GM23248 (cell line): ENCODE measurements around the gene CCDC88C. TPM values are rescaled to one million over a fixed set of nuclear protein-coding genes. Genes with fewer than 3 reads are reported as not detected.
"Not testable (repeated sequence)": the region's sequence is repeated elsewhere in the genome, so short reads cannot be mapped to it uniquely, and the experiment has no call there.

Source experiments
- DNase-seq: peaks from one replicate; pipeline ENCODE4 v3.0.0-alpha.2; 2015
- H2AFZ ChIP-seq: fragments of 200-600 bp; sonication (generic); 2 replicates; pipeline ENCODE4 v1.6.1; 2016; ENCODE audit warnings: antibody characterized with exemption
- H3F3A ChIP-seq: fragments of 200-600 bp; sonication (generic); 2 replicates; pipeline ENCODE4 v1.6.1; 2016; ENCODE audit warnings: mild to moderate bottlenecking, antibody characterized with exemption, mixed run types; ENCODE audit not compliant: insufficient read depth
- H3K27ac ChIP-seq: fragments of 200-600 bp; sonication (generic); 2 replicates; pipeline ENCODE4 v1.5.1; 2016; ENCODE audit warnings: mild to moderate bottlenecking
- H3K27me3 ChIP-seq: fragments of 200-600 bp; sonication (generic); replicated peaks from 2 replicates; pipeline ENCODE4 v1.6.1; 2016; ENCODE audit warnings: mild to moderate bottlenecking; ENCODE audit not compliant: insufficient read depth
- H3K36me3 ChIP-seq: fragments of 200-600 bp; sonication (generic); 2 replicates; pipeline ENCODE4 v1.6.1; 2016; ENCODE audit warnings: low read depth, mild to moderate bottlenecking
- H3K4me1 ChIP-seq: fragments of 200-600 bp; sonication (generic); 2 replicates; pipeline ENCODE4 v1.6.1; 2016; ENCODE audit warnings: mild to moderate bottlenecking; ENCODE audit not compliant: insufficient read depth
- H3K4me2 ChIP-seq: fragments of 200-600 bp; sonication (generic); one replicate; pipeline ENCODE4 v1.6.1; 2016; ENCODE audit warnings: mild to moderate bottlenecking; ENCODE audit not compliant: unreplicated experiment
- H3K4me3 ChIP-seq: fragments of 200-600 bp; sonication (generic); 2 replicates; pipeline ENCODE4 v1.5.1; 2016; ENCODE audit warnings: mild to moderate bottlenecking
- H3K79me2 ChIP-seq: fragments of 200-600 bp; sonication (generic); 2 replicates; pipeline ENCODE4 v1.6.1; 2016; ENCODE audit warnings: mild to moderate bottlenecking; ENCODE audit not compliant: insufficient read depth
- H3K9ac ChIP-seq: fragments of 200-600 bp; sonication (generic); 2 replicates; pipeline ENCODE4 v1.6.1; 2016; ENCODE audit warnings: mild to moderate bottlenecking
- H3K9me2 ChIP-seq: fragments of 200-600 bp; sonication (generic); 2 replicates; pipeline ENCODE4 v1.6.1; 2016; ENCODE audit warnings: mixed run types, mild to moderate bottlenecking, moderate library complexity; ENCODE audit not compliant: insufficient read depth
- H3K9me3 ChIP-seq: fragments of 200-600 bp; sonication (generic); one replicate; pipeline ENCODE4 v1.6.1; 2017; ENCODE audit warnings: low read depth
- H4K20me1 ChIP-seq: fragments of 200-600 bp; sonication (generic); 2 replicates; pipeline ENCODE4 v1.6.0; 2016; ENCODE audit not compliant: insufficient read depth
- EZH2 ChIP-seq: fragments of 200-600 bp; sonication (generic); IDR thresholded peaks from 2 replicates; pipeline ENCODE4 v1.6.1; 2018; ENCODE audit warnings: antibody characterized with exemption, mild to moderate bottlenecking; ENCODE audit not compliant: insufficient read depth, poor library complexity, severe bottlenecking
- EZH2phosphoT487 ChIP-seq: fragments of 200-600 bp; sonication (generic); IDR thresholded peaks from 2 replicates; pipeline ENCODE4 v1.6.1; 2018; ENCODE audit warnings: antibody characterized with exemption, moderate library complexity, mild to moderate bottlenecking, low read depth; ENCODE audit not compliant: insufficient read depth
- WGBS, 2 experiments: methylation state at CpG; one replicate each; pipeline ENCODE4 v1.1.6; 2015 to 2017; ENCODE audit warnings: low lambda C conversion rate in 2 of 2, low coverage in 1 of 2; ENCODE audit errors: missing lambda C conversion rate in 2 of 2; 5-methylcytosine and 5-hydroxymethylcytosine counted together
- in situ Hi-C: fragments of 300-500 bp; cut with MboI; formaldehyde crosslinking; loops from 2 replicates; pipeline ENCODE4 v1.15.0; 2020
- polyA plus RNA-seq: library from polyadenylated mRNA; unstranded; fragments of >200 nt; fragmentation: Nextera tagmentation; extraction: Ambion mirVana; gene quantifications from 2 replicates; pipeline ENCODE4 v1.2.1, GENCODE V29; 2016
- total RNA-seq: library from RNA; depleted of rRNA; stranded (reverse); fragments of >200 nt; shearing (Covaris generic); gene quantifications from 2 replicates; pipeline ENCODE4 v1.2.3, GENCODE V29; 2014

The CCDC88C gene
- total and polyA plus RNA-seq, 2 experiments from 2014 or later, result not detected

DNA sequence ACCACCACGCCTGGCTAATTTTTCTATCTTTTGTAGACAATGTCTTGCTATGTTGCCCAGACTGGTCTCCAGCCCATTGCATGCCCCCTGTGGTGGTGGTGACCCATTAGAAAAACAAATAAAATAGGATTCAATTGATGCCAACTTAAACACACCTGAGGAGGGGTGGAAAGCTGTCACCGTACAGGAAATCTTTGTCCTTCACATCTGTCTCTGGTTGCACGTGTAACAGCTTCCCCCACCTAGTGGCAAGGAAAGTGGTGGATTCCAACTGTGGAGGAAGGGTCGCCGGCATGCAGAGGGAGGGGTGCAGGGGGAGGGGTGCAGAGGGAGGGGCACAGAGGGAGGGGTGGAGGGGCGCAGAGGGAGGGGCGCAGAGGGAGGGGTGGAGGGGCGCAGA, 147.0 kb downstream of the CCDC88C start:
- H3K27me3 ChIP-seq, result no peaks in the 10 kb centered on the region
- no peak overlapping the region for H3K9ac ChIP-seq
- H3K4me2 ChIP-seq, result no peak overlapping the region
- H3K79me2 ChIP-seq, result no peaks in the 10 kb centered on the region
- H4K20me1 ChIP-seq, result no peaks in the 10 kb centered on the region
- no peaks in the 10 kb centered on the region for H3K36me3 ChIP-seq
- no peak overlapping the region for H3K27ac ChIP-seq
- H3K9me2 ChIP-seq, result no peaks in the 10 kb centered on the region
- no peaks in the 10 kb centered on the region for H3K9me3 ChIP-seq
- no peaks in the 10 kb centered on the region for H3F3A ChIP-seq
- no peak for DNase-seq
- no peak overlapping the region for H2AFZ ChIP-seq
- TF ChIP-seq EZH2phosphoT487 (no peak), EZH2 (no peak)
- no peak overlapping the region for H3K4me3 ChIP-seq
- in situ Hi-C loops, result no loop called here
- 46 to 59% methylated on average over 5 to 8 of the region's 8 CpGs for WGBS, 2 experiments
- peaks cover 8% of the 10 kb centered on the region; the same call in 1 of the 2 replicates for H3K4me1 ChIP-seq

DNA sequence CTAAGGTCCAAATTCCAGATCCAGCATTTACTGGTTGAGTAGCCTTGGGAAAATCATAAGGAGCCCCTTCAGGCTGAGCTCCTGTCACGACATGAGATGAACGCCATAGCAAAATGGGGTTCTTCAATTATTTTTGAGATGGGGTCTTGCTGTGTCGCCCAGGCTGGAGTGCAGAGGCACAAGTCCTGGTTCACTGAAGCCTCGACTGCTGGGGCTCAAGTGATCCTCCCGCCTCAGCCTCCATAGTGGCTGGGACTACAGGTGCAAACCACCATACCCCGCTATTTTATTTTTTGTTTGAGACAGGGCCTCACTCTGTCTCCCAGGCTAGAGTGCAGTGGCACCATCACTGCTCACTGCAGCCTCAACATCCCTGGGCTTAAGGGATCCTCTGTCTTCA, 147.4 kb downstream of the CCDC88C start:
- H2AFZ ChIP-seq, result no peak overlapping the region
- no peaks in the 10 kb centered on the region for H3F3A ChIP-seq
- H3K4me1 ChIP-seq, result peaks cover 8% of the 10 kb centered on the region; the same call in 1 of the 2 replicates
- no peak for DNase-seq
- no peak overlapping the region for H3K9ac ChIP-seq
- WGBS, 2 experiments, result 98 to 99% methylated on average over 6 of the region's 6 CpGs
- no peaks in the 10 kb centered on the region for H3K36me3 ChIP-seq
- H3K9me2 ChIP-seq, result no peaks in the 10 kb centered on the region
- no peak overlapping the region for H3K4me3 ChIP-seq
- H3K9me3 ChIP-seq, result no peaks in the 10 kb centered on the region
- TF ChIP-seq EZH2 (no peak), EZH2phosphoT487 (no peak)
- H3K27me3 ChIP-seq, result no peaks in the 10 kb centered on the region
- no peak overlapping the region for H3K4me2 ChIP-seq
- H4K20me1 ChIP-seq, result no peaks in the 10 kb centered on the region
- H3K27ac ChIP-seq, result no peak overlapping the region
- no peaks in the 10 kb centered on the region for H3K79me2 ChIP-seq
- in situ Hi-C loops, result no loop called here

- H3K9me3 ChIP-seq, result no peaks in the 10 kb centered on the region
- H3F3A ChIP-seq, result no peaks in the 10 kb centered on the region
- H3K9me2 ChIP-seq, result no peaks in the 10 kb centered on the region
- H3K9ac ChIP-seq, result peak overlapping the region; percentile 64
- WGBS, 2 experiments, result 27 to 36% methylated on average over 22 to 24 of the region's 24 CpGs
- peak overlapping the region; percentile 54 for H3K4me3 ChIP-seq
- in situ Hi-C loops, result no loop called here
- peak overlapping the region; percentile 53 for H3K4me2 ChIP-seq
- DNase-seq, result peak; percentile 47
- no peak overlapping the region for H3K27ac ChIP-seq
- H3K4me1 ChIP-seq, result peaks cover 8% of the 10 kb centered on the region; the same call in 1 of the 2 replicates
- H3K36me3 ChIP-seq, result no peaks in the 10 kb centered on the region
- peak overlapping the region; percentile 95 for H2AFZ ChIP-seq
- no peaks in the 10 kb centered on the region for H4K20me1 ChIP-seq
- TF ChIP-seq EZH2phosphoT487, result no peak
- no peak for TF ChIP-seq EZH2
- no peaks in the 10 kb centered on the region for H3K79me2 ChIP-seq
- no peaks in the 10 kb centered on the region for H3K27me3 ChIP-seq
Measured at GRCh38 chr14:91269076-91269991, 148.3 kb downstream of the CCDC88C start.

GRCh38 chr14:91267965-91268437, 149.6 kb downstream of the CCDC88C start:
- no peak for DNase-seq
- Histone ChIP-seq H3K4me2 (no peak overlapping the region), H3K4me1 (peaks cover 8% of the 10 kb centered on the region; the same call in 1 of the 2 replicates), H3K4me3 (no peak overlapping the region), H3K79me2 (no peaks in the 10 kb centered on the region), H3K36me3 (no peaks in the 10 kb centered on the region), H3K9me3 (no peaks in the 10 kb centered on the region), H3K9me2 (no peaks in the 10 kb centered on the region), H3K27ac (no peak overlapping the region), H4K20me1 (no peaks in the 10 kb centered on the region), H3K9ac (no peak overlapping the region), H3F3A (no peaks in the 10 kb centered on the region), H3K27me3 (no peaks in the 10 kb centered on the region), H2AFZ (no peak overlapping the region)
- WGBS, 2 experiments, result 93 to 94% methylated on average over 7 of the region's 7 CpGs
- TF ChIP-seq EZH2phosphoT487, result no peak
- no peak for TF ChIP-seq EZH2
- in situ Hi-C loops, result no loop called here

GRCh38 chr14:91266276-91266675, 151.3 kb downstream of the CCDC88C start:
- H3K27me3 ChIP-seq, H3K9me3 ChIP-seq, H3K4me3 ChIP-seq, H3K9ac ChIP-seq, H3K79me2 ChIP-seq, in situ Hi-C loops, H3K4me2 ChIP-seq, H3K27ac ChIP-seq, H4K20me1 ChIP-seq, H3K9me2 ChIP-seq, H3K4me1 ChIP-seq, H3F3A ChIP-seq, H3K36me3 ChIP-seq, H2AFZ ChIP-seq, DNase-seq: not testable (repeated sequence)
- 95 to 96% methylated on average over 15 of the region's 15 CpGs for WGBS, 2 experiments
